Activated CD4-positive, alpha-beta T cell treated with anti-CD3 and anti-CD28 coated beads for 36 hours (primary cell): Measurements from ENCODE around the gene ATP6V1E1. TPM values are rescaled to one million over a fixed set of nuclear protein-coding genes. Genes with fewer than 3 reads are reported as not detected.
A peak's percentile ranks its signal among the peaks of the same experiment; 100 is the strongest.
"Not testable (repeated sequence)": the region's sequence is repeated elsewhere in the genome, so short reads cannot be mapped to it uniquely, and the experiment has no call there.

ENCODE experiments used
- ATAC-seq: fragments of 200-7000 bp; cut with Tn5 transposase; one replicate; pipeline ENCODE4 v1.10.0; 2021; ENCODE audit warnings: mild to moderate bottlenecking, moderate library complexity
- CTCF ChIA-PET: fragments of 350-600 bp; sonication (Branson Sonifier 250); formaldehyde crosslinking; loops from one replicate; lab custom pipeline; 2021; ENCODE audit warnings: antibody characterized with exemption; lab: Charles Lee
- POLR2A ChIA-PET: fragments of 350-600 bp; sonication (Branson Sonifier 250); formaldehyde crosslinking; loops from one replicate; lab custom pipeline; 2021; ENCODE audit warnings: antibody characterized with exemption, inconsistent platforms; lab: Charles Lee
- DNase-seq: peaks from one replicate; pipeline ENCODE4 v3.0.0-alpha.2; 2020
- H3K27ac Mint-ChIP-seq: one replicate; pipeline ENCODE4 v1.8.0; 2021; ENCODE audit warnings: mixed read lengths
- H3K27me3 Mint-ChIP-seq: one replicate; pipeline ENCODE4 v1.8.0; 2021; ENCODE audit warnings: mixed read lengths
- H3K36me3 Mint-ChIP-seq: one replicate; pipeline ENCODE4 v1.8.0; 2021; ENCODE audit warnings: low read depth, mixed read lengths
- H3K4me1 Mint-ChIP-seq: one replicate; pipeline ENCODE4 v1.8.0; 2021; ENCODE audit warnings: mixed read lengths
- H3K4me3 Mint-ChIP-seq: one replicate; pipeline ENCODE4 v1.8.0; 2021; ENCODE audit warnings: mild to moderate bottlenecking, moderate library complexity, mixed read lengths
- H3K9me3 Mint-ChIP-seq: one replicate; pipeline ENCODE4 v1.8.0; 2021; ENCODE audit warnings: low read depth, mixed read lengths
- intact Hi-C, 2 experiments: fragments of 100-400 bp; cut with DNase I in 1 of 2; cut with micrococcal nuclease in 1 of 2; formaldehyde crosslinking; loops; one replicate each; pipeline versions ENCODE4 v1.14.2 to v1.15.1; 2022 to 2024; cut with DNase I, micrococcal nuclease
- total RNA-seq, 2 experiments: library from RNA; stranded (reverse); gene quantifications; one replicate each; pipeline ENCODE4 v1.2.3, GENCODE V29; 2021

ATP6V1E1 gene
- total RNA-seq: 10 to 100 TPM; 83.5 to 95.6 TPM

GRCh38 chr22:17628406-17629172 is at the start of gene ATP6V1E1:
Gene ATP6V1E1 (minus strand): TSS chr22:17628749. CDS start chr22:17628635, 114 bp downstream.
- POLR2A ChIA-PET: no interaction called here
- Mint-ChIP-seq H3K9me3 (no peaks in the 10 kb centered on the region), H3K4me1 (peaks cover 18% of the 10 kb centered on the region), H3K27me3 (no peaks in the 10 kb centered on the region), H3K27ac (peak within 1 kb of the TSS; percentile 93), H3K4me3 (peak within 1 kb of the TSS; percentile 95), H3K36me3 (peaks cover 2% of the 10 kb centered on the region)
- DNase-seq: peak; percentile 96
- intact Hi-C loops: loop anchor here (1.0 to 10.0 kb wide), 6 partner anchors 10 to 544 kb away; partner anchors contain the start of genes BCL2L13 (in 2 of the 2), IL17RA (in 2 of the 2) and HDHD5 (in 1 of the 2)
- peak; percentile 100 for ATAC-seq
- CTCF ChIA-PET: no interaction called here

GRCh38 chr22:17675584-17675983 is 47.0 kb upstream of the ATP6V1E1 start:
- POLR2A ChIA-PET: interaction anchor here (0.5 kb wide), 1 partner anchor 22 kb away, joined by 3 read pairs; no protein-coding TSS in a partner anchor
- H3K27me3 Mint-ChIP-seq: no peaks in the 10 kb centered on the region
- ATAC-seq (no peak), DNase-seq (no peak)
- H3K4me1 Mint-ChIP-seq: peaks cover 22% of the 10 kb centered on the region
- H3K9me3 Mint-ChIP-seq: no peaks in the 10 kb centered on the region
- CTCF ChIA-PET: interaction anchor here (0.7 to 1.2 kb wide), 3 partner anchors 22 to 404 kb away, joined by 3 read pairs; no protein-coding TSS in a partner anchor
- no peak overlapping the region for H3K4me3 Mint-ChIP-seq
- intact Hi-C loops: no loop called here
- H3K27ac Mint-ChIP-seq: no peak overlapping the region
- peaks cover 8% of the 10 kb centered on the region for H3K36me3 Mint-ChIP-seq

GRCh38 chr22:17674152-17674551 is 45.6 kb upstream of the ATP6V1E1 start:
- CTCF ChIA-PET: interaction anchor here (0.9 kb wide), 1 partner anchor 115 kb away, joined by 3 read pairs; no protein-coding TSS in a partner anchor
- Mint-ChIP-seq H3K9me3 (no peaks in the 10 kb centered on the region), H3K27ac (no peak overlapping the region), H3K4me3 (no peak overlapping the region), H3K4me1 (peaks cover 22% of the 10 kb centered on the region), H3K27me3 (no peaks in the 10 kb centered on the region), H3K36me3 (peaks cover 15% of the 10 kb centered on the region)
- intact Hi-C loops: no loop called here
- no peak for DNase-seq
- ATAC-seq: no peak
- POLR2A ChIA-PET: no interaction called here

- CTCF ChIA-PET: interaction anchor here (0.8 kb wide), 1 partner anchor 105 kb away, joined by 3 read pairs; no protein-coding TSS in a partner anchor
- intact Hi-C loops: loop anchor here in 1 of 2 experiments (2.0 kb wide), 1 partner anchor 34 kb away; the partner anchor contains the start of gene BCL2L13
- H3K4me3 Mint-ChIP-seq: no peak overlapping the region
- ATAC-seq: peak; percentile 63
- H3K27ac Mint-ChIP-seq: peak overlapping the region; percentile 66
- no peaks in the 10 kb centered on the region for H3K27me3 Mint-ChIP-seq
- H3K36me3 Mint-ChIP-seq: peaks cover 15% of the 10 kb centered on the region
- peaks cover 19% of the 10 kb centered on the region for H3K4me1 Mint-ChIP-seq
- peak; percentile 24 for DNase-seq
- POLR2A ChIA-PET: no interaction called here
- H3K9me3 Mint-ChIP-seq: no peaks in the 10 kb centered on the region
Observed at GRCh38 chr22:17672417-17672991, 44.0 kb upstream of the ATP6V1E1 start.

- DNase-seq, H3K27ac Mint-ChIP-seq, POLR2A ChIA-PET, CTCF ChIA-PET, H3K4me3 Mint-ChIP-seq, ATAC-seq, H3K27me3 Mint-ChIP-seq, H3K9me3 Mint-ChIP-seq: not testable (repeated sequence)
- peaks cover 19% of the 10 kb centered on the region for H3K4me1 Mint-ChIP-seq
- H3K36me3 Mint-ChIP-seq: peaks cover 18% of the 10 kb centered on the region
- intact Hi-C loops: loop anchor here in 1 of 2 experiments (2.0 kb wide), 1 partner anchor 33 kb away; the partner anchor contains the start of gene BCL2L13
Observed at GRCh38 chr22:17671521-17672092, 43.1 kb upstream of the ATP6V1E1 start.

GRCh38 chr22:17665854-17666253 is 37.3 kb upstream of the ATP6V1E1 start:
- intact Hi-C loops: no loop called here
- Mint-ChIP-seq H3K27me3 (no peaks in the 10 kb centered on the region), H3K4me3 (no peak overlapping the region), H3K4me1 (no peaks in the 10 kb centered on the region), H3K9me3 (peaks cover 6% of the 10 kb centered on the region), H3K36me3 (peaks cover 42% of the 10 kb centered on the region), H3K27ac (no peak overlapping the region)
- no peak for DNase-seq
- no peak for ATAC-seq
- POLR2A ChIA-PET: interaction anchor here (0.6 kb wide), 1 partner anchor 540 kb away, joined by 3 read pairs; no protein-coding TSS in a partner anchor
- CTCF ChIA-PET: no interaction called here

- DNase-seq: no peak
- no peak overlapping the region for H3K4me3 Mint-ChIP-seq
- intact Hi-C loops: no loop called here
- H3K4me1 Mint-ChIP-seq: no peaks in the 10 kb centered on the region
- ChIA-PET POLR2A (interaction anchor here (0.6 kb wide), 1 partner anchor 540 kb away, joined by 3 read pairs; no protein-coding TSS in a partner anchor), CTCF (no interaction called here)
- no peak for ATAC-seq
- H3K36me3 Mint-ChIP-seq: peaks cover 43% of the 10 kb centered on the region
- peaks cover 6% of the 10 kb centered on the region for H3K9me3 Mint-ChIP-seq
- H3K27me3 Mint-ChIP-seq: no peaks in the 10 kb centered on the region
- no peak overlapping the region for H3K27ac Mint-ChIP-seq
Observed at GRCh38 chr22:17665248-17665647, 36.7 kb upstream of the ATP6V1E1 start.

- no peak for ATAC-seq
- Mint-ChIP-seq H3K27ac (no peak overlapping the region), H3K9me3 (peaks cover 6% of the 10 kb centered on the region), H3K4me3 (no peak overlapping the region), H3K4me1 (no peaks in the 10 kb centered on the region), H3K36me3 (peaks cover 42% of the 10 kb centered on the region), H3K27me3 (no peaks in the 10 kb centered on the region)
- ChIA-PET POLR2A (interaction anchor here (0.6 kb wide), 1 partner anchor 29 kb away, joined by 3 read pairs; no protein-coding TSS in a partner anchor), CTCF (interaction anchor here (0.6 kb wide), 1 partner anchor 9 kb away, joined by 3 read pairs; no protein-coding TSS in a partner anchor)
- no peak for DNase-seq
- intact Hi-C loops: no loop called here
Observed at GRCh38 chr22:17664414-17665055, 36.0 kb upstream of the ATP6V1E1 start.

- Mint-ChIP-seq H3K4me3 (no peak overlapping the region), H3K27me3 (no peaks in the 10 kb centered on the region), H3K9me3 (no peaks in the 10 kb centered on the region), H3K36me3 (peaks cover 21% of the 10 kb centered on the region), H3K4me1 (no peaks in the 10 kb centered on the region), H3K27ac (no peak overlapping the region)
- CTCF ChIA-PET: no interaction called here
- DNase-seq (no peak), ATAC-seq (no peak)
- intact Hi-C loops: no loop called here
- POLR2A ChIA-PET: no interaction called here
Observed at GRCh38 chr22:17656870-17657395, 28.4 kb upstream of the ATP6V1E1 start.

GRCh38 chr22:17655289-17655688 is 26.7 kb upstream of the ATP6V1E1 start:
- DNase-seq: no peak
- CTCF ChIA-PET: no interaction called here
- Mint-ChIP-seq H3K4me1 (no peaks in the 10 kb centered on the region), H3K27me3 (no peaks in the 10 kb centered on the region), H3K4me3 (no peak overlapping the region), H3K27ac (no peak overlapping the region), H3K9me3 (no peaks in the 10 kb centered on the region), H3K36me3 (peaks cover 18% of the 10 kb centered on the region)
- intact Hi-C loops: no loop called here
- POLR2A ChIA-PET: no interaction called here
- ATAC-seq: no peak

- CTCF ChIA-PET: no interaction called here
Observed at GRCh38 chr22:17648569-17648968, 20.0 kb upstream of the ATP6V1E1 start.

More at GRCh38 chr22:17648569-17648968, 20.0 kb upstream of the ATP6V1E1 start:
- POLR2A ChIA-PET: no interaction called here
- H3K4me3 Mint-ChIP-seq: no peak overlapping the region
- H3K36me3 Mint-ChIP-seq: peaks cover 6% of the 10 kb centered on the region
- no peaks in the 10 kb centered on the region for H3K4me1 Mint-ChIP-seq
- ATAC-seq (no peak), DNase-seq (no peak)
- H3K9me3 Mint-ChIP-seq: no peaks in the 10 kb centered on the region
- no peak overlapping the region for H3K27ac Mint-ChIP-seq
- intact Hi-C loops: no loop called here
- H3K27me3 Mint-ChIP-seq: no peaks in the 10 kb centered on the region
